CD4-positive, alpha-beta T cell treated with Interleukin-4 for 4 hours (primary cell): ENCODE data around the gene SLCO2A1.

Source experiments
- DNase-seq: peaks from one replicate; pipeline ENCODE4 v3.0.0-alpha.2; 2020

The SLCO2A1 gene

DNA sequence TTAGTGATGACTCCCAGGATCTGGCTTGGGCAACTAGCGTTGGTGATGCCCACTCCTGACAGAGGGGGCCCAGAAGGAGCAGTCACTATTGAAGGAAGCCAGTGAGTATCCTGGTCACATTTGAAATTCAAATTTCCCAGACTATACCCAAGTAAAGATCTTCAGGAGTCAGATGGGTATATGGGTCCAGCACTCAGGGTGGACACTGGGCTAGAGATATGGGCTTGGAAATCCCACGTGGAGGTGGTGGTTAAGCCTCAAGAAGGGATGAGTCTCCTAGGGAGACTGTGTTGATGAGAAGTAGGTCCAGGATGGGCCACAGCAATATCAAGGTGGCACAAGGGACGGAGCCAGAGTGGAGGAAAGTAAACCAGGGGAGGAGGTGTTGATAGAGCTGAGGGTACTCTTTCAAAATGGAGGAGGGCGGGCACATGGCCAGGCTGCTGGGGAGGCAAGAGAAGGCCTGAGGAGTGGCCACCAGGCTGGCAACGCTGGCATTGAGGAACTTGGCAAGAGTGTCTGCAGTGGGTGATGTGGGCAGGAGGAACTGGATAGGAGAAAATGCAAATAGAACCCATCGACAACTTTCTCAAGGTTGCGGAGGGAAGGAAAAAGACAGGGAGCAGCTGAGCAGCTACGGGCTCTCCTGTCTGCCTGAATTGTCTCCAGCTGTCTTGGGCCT lies 3.7 kb upstream of the SLCO2A1 start:
- DNase-seq = no peak

DNA sequence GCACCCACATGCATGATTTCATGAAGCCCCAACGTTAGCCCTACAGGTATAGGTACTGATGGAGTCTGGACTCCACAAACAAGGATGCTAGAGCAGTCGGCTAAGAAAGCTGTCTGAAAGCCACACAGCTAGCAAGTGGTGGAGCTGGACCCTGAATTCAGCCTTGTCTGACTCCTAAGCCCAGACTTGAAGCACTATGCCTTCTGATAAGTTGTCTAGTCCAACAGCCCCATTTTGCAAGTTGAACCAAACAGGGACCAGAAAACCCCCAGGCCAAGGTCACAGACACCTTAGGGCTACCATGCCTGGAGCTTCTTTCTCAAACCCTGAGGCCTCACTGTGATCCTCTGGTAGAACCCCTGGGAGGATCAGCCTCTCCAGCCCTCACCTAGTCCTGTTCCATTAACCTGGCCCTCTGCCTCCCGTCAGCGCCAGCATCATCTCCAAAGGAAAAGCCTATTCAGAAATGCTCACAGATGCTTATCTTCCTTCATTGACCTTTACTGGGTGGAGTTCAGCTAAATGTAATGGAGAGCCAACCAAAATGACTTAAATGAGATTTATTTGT lies 1.7 kb upstream of the SLCO2A1 start:
- DNase-seq = no peak

DNA sequence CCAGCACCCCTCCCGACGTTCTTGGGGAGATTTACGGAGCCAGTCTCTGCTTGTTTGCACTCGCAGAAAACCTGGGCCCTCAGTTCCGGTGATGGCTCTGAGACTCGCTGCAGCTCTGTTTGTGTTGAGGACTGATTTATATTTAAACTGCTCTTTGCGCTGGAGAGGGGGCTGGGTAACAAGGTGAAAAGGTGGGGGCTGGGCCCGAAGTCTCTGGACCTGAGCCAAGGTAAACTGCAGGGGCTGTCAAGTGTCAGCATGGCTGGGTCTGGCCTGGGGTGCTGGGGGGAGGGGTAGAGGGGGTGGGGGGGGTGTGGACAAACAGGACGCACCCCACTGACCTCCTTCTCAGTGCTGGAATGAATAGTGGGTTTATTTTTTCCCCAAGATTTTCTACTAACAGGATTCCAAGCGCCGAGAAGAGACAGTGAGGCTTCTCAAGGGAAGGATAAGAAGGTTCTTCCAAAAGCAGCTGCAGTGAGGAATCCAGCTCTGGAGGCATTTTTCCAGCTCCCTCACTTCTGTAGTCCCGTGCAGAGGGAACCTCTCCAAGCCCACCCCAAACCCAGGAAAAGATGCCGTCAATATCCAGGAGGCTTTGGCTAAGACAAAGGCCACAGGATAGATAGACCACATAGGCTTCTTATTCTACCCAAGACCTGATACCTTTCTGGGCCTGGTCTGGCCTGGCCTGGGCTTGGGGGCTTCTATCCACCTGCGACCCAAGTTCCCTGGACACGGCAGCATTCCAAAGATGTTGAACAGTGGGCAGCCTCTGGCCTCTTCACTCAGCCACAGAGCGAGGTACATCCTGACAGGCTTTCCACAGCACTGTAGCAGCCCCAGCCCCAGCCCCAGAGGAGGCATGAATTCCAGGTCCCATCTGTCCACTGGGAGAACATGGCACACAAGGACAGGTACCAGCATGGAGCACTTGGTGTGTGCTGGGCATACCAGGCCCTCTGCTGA lies 938 bp upstream of the SLCO2A1 start:
- DNase-seq = no peak

DNA sequence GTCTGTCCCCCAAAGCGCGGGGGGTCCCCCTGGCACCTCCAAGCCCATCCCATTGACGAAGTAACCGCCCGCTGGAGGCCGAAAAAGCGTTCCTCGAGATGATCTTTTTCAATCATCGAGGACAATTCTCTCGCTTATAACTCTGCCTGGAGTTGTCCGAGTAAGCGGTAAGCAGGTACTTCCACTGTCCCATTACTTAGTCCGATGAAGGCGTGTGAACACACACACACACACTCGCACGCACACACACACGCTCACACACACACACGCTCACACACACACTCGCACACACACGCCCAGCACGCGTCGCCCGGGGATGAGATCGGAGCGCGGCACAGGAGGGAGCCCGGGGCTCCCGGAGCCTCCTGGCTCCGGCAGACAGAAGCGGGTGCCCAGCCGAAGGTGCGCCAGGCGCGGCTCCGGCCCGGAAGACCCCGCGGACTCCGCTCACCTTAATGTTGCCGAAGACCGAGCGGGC lies 430 bp downstream of the SLCO2A1 start:
- DNase-seq = no peak

DNA sequence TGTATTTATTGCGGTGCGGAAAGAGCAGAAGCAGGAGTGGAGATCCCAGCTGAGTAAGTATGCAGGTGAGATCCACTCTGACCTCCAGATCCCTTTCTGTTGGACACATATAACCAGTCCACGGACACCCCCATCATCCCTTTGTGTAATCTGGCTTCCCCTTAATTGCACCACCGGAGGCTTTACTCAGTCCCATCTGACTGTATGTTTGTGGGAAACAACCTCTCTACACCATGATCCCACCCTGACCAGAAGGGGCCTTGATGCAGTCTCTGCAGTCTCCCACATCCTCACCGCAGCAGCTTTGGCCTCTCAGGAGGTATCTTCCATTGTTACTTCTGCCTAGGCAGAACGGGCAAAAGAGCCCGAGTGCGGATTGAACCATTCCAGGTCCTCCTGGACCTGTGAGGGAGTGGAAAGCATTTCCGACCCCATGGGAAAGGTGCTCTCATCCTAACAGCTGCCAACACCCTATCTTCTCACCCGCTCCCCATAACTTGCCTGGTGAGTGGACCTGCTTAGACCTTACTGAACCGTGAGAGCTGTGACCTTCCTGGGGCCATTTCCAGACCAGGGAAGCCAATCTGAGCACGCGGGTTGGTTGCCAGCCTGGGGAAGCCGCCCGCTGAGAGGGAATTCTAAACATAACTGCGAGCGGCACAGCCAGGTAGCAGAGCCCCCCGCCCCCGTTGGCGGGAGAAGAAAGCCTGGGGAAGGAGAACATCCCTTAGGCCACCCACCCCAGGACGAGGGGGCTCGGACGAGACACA lies 1.1 kb downstream of the SLCO2A1 start:
- DNase-seq = no peak

DNA sequence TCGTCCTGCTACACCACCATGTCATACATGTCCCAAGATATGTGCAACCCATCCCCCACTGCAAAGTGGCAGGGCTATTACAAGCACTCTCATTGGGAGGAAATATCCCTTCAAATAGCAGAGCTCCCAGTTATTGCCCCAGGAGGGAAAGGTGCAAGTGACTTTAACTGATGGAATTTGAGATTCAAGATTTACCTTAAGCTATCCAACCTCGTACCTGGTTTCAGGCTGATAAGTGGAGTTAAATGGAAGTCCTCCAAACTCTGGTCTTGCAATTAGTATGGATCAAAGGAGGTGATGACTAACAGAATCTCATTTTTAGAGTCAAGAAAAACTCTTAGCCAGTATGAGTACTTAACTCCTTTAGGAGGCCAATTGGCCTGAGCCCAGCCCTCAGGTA lies 2.1 kb downstream of the SLCO2A1 start:
- DNase-seq = no peak

DNA sequence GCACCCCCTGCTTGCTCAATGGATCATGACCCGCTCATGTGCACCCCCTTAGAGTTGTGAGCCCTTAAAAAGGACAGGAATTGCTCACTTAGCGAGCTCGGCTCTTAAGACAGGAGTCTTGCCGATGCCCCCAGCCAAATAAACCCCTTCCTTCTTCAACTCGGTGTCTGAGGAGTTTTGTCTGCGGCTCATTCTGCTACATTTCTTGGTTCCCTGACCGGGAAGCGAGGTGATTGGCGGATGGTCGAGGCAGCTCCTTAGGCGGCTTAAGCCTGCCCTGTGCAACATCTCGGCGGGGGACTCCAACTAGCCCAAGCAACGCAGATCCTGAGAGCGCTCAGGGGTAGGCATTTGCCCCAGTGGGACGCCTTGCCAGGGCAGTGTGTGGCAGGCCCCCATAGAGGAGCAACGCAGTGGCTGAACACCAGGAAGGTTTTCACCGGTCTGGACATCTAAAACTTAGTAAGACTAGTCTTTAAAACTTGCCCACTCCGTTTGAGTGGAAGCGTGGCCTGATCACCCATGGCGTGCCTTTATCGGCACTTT lies 9.5 kb downstream of the SLCO2A1 start:
- no peak for DNase-seq

DNA sequence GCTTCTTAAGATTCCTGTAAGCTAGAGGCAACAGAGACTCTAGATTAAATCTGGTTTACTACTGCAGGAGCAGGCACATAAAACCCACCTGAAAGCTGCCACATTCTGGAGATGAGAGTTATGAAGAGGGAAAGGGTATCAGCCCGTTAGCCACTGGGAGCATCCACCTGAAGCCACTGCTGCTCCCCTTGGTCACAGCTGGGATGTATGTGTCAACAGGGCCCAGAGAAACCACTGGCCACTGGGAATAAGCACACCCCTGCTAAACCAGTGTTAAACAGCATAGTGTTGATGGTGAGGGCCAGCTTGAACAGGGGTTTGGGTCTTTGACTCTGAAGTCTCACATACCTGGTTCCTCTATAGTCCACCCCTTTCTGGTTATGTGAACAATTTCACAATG lies 10.9 kb downstream of the SLCO2A1 start:
- no peak for DNase-seq

DNA sequence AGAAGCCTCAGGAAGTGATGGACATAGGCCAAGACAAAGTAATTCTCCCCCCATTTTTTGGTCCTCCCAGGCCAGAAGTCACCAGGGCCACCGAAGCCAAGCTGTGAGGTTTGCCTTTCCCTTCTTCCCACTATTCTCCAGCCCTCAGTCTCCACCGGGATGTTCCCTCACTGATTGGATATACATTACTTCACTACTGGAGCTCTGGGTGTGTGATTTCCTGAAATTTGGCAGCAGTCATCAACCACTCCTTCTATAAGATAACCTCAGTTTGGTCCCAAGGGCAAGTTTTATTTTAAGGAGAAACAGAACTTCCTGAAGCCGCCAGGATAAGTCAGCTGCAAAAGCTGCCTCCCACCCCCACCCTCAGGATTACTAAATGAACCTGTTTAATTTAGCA lies 11.3 kb downstream of the SLCO2A1 start:
- no peak for DNase-seq

DNA sequence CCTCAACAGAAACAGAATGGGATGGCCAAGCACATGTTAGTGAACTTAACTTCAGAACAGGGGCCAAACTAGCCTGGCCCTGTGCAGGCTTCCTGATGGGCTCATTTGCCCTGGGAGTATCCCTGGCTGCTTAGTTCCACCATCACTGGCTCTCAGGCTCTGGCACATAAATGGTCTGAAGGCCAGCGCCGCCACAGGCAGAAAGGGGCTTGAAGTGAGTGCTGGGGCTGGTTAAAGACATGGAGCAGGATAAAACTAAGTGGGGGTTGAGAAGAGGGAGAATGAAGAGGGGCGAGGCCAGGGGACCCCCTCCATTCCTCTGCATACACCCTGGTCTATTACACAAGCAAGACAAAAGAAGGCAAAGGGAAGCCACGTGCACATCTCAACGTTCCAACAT lies 12.2 kb downstream of the SLCO2A1 start:
- no peak for DNase-seq

DNA sequence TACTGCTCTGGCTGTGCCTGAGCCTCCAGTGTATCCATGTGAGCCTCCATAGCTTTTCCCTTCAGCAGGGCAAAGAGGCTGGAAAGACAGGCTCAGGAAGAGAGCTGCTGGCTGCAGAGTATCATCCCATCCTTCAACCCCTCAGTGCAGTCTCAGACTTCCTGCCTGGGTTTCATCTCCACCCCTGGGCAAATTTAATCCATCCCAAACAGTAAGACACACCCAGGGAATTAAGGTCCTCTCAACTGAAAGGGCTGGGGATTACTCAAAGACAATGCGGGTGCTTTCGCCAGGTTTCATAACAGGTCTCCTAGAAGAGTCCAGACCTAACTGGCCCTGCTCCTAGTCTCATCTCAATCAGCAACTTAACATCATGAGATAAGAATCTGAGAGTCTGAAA lies 15.5 kb downstream of the SLCO2A1 start:
- DNase-seq = no peak

DNA sequence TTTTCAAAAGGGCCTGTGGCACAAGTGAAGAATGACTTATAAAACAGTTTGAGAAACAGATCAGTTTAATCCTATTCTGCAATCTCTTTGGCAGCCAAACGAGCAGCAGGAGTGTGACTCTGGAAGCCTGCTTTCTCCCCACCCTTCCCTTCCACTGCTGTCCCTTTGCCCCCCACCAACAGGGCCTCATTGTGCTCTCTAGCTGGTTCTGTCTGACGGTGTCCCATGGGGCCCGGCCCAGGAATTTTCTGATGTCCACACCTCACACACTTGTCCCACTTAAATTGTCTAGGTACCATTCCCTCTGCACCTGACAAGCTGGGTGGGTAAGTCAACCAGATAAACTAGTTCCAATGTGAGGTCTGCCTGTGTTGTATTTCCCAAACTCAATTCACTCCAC lies 16.4 kb downstream of the SLCO2A1 start:
- DNase-seq = no peak

DNA sequence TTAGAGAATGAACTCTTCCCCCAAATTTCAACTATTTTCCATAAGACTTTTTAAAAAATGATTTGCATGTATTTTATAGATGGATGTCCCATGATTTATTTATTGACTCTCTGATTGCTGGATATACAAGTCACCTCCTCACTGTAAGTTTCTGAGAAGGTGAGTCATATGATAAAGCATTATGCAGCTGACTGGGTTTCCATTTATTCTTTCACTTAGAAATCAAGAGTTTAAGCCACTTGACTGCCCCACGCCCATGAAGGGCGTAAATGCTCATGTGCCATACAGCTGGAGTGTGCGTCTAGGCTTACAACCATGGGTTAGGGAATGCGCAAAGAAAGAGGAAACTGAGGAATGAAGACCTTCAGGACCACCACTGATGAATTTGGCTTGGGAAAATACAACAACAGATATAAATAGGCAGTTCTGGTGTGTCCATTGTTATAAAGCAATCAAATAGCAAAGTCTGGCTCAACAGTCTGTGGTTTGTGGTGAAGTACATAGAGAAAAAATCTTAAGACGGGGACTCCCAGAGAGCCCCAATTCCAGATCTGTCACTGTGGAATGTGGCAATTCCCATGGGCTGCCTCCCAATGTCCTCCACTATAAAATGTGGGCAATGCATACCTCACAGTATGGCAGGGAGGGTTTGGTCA lies 20.3 kb downstream of the SLCO2A1 start:
- no peak for DNase-seq

DNA sequence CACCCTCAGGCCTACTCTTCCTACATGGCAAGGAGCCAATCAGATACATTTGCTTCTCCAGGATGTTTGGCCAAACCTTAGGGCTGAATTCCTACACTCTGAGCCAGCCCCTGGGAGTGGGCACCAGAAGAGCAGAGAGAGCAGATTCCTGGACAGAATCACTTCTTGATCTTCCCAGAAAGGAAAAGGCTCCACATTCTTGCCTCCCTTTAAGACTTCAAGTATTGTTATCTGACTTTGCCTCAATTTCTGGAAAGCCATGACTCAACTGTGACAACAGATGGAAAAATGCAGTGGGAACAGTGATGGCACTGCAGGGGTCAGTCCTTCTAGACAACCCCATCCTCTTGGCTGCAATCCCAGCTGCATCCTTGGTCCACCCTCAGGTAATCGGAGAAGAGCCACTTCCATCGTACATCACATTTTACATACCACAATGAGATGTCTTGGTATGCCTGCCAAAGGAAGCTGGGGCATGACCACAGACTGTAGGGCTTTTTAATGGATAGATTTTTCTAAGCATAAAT lies 21.0 kb downstream of the SLCO2A1 start:
- no peak for DNase-seq

DNA sequence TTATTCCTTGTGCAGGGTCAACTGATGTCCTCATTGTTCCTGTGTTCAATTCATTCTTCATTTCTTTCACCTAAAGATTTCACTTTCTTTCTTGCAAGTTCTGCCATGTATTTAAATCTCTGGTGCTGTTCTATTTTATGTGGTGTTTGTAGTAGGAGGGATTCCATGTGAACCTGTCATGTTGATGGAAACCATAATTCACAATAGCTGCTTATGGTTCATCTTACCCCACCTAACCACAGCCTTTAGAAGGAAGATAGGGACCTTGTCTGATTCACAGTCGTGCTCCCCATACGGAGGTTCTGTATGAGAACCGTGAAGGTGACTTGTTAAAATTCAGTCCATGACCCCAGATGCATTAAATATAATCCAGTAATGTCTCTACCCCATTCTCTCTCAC lies 21.9 kb downstream of the SLCO2A1 start:
- DNase-seq = no peak

DNA sequence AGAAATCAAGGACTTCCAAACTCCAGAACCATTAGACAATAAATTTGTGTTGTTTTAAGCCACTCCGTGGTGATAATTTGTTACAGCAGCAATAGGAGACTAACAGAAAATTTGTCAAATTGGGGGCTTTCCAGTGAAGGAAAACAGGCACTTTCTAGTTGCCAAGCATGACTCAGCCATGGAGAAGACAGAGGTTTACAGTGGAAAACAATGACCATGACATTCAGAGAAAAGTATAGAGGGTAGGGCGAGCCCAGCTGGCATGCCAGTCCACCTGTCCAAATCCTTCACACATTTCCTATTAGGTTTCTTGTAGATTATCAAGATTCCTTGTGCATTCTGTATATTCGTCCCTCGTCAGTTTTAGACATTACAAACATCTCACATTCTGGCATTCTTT lies 24.9 kb downstream of the SLCO2A1 start:
- DNase-seq = no peak

DNA sequence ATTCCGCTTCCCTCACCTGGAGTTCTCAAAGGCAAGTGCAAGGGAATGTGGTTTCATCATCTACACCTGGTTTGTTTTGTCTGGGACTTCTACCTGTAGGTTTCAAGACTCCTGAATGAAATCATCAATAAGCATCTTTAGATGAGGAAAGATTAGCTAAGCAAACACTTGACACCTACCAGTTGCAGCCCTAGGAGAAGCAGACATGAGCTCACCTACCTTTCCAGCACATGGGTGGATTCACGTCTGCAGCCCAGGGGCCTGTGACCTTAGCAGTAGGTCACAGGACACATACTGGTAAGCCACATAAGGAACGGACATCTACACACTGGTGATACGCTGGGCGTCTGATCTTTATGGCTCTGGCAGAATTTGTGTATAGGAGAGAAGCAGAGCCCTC lies 26.7 kb downstream of the SLCO2A1 start:
- DNase-seq = no peak

DNA sequence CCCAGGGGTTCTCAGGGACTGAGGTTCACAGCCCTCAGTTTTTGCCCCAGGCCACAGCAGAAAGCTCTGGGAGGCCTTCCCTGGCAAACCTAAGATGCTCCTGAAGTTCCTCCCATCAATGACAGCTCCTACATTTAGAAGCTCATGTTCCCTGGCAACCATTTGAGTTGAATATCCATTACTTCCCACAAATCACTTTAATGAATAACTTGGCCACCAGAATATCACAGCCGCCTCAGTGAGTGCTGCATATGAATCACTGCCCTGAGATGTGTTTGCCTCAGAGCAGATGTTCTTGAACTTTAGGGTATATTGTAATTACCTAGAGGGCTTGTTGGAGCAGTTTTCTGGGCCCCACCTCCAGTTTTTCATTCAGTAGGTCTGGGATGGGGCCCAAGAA lies 27.4 kb downstream of the SLCO2A1 start:
- no peak for DNase-seq

DNA sequence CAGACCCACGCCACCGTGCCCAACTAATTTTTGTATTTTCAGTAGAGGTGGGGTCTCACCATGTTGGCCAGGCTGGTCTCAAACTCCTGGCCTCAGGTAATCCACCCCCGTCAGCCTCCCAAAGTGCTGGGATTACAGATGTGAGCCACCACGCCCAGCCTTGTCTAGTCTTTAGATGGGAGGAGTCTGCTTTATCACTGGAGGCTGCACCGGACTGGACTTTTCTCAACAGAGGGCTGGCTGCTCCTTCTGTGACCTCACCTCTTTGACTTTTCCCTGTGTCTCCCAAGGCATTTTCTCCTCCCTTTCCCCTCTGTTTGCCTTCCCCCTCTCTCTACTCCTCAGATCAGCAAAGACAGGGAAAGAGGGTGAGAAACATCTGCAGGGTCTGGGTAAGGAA lies 28.5 kb downstream of the SLCO2A1 start:
- no peak for DNase-seq

DNA sequence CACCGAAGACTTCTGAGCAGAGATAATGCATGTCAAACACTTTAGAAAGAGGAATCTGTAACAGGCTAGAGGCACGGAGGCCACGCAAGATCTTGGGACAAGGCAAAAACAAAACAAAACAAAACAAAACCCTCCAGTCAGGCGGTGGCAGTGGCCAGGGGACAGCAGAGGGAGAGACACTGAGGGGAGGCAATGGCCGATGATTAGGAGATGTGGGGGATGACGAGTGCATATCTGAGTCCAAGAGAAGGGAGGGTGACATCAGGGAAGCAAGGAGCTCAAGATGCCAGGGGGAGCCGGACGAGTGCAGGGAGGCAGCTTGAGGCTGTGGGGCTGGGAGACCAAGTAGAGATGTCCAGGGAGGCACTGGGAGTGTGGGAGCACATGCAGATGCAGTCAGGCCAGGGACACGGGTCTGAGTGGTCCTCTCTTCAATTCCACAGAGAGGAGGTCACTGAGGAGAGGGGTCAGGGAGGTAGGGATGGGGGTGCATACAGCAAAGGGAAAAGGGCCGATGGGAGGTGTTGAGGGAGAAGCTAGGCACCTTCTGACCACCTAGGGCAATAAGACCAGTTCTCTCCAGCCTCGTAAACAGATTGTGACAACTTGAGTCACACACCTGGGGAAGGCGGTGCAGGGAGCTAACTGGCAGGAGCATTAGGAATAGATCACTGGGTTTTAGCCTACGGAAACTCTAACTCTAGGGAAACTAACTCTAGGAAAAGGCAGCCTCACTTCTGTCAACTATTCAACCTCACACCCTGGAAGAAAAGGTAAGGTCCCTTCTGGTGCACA lies 29.6 kb downstream of the SLCO2A1 start:
- no peak for DNase-seq

DNA sequence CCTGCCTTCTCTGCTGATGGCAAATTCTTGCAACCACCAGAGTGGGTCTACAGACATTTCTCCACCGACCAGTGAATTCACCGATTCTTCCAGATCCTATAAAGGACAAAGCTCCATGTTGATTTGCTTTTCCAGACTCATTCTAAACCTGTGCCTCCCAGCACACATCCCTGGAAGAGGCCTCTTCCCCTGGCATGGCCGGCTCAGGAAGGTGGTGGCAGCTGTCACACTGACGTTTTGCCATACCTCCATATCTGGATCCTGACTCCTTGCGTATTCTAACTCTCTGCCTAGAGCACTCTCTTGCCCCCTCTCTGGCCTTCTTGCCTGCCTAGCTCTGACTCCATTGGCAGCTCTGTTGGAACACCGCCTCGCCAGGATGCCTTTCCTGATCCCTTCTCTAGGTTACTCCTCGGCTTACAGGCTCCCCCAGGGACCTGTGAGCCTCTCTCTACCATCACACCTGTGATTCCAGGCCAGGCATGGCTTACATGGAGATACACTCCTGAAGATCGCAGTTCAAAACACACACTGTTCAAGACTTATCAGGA lies 31.0 kb downstream of the SLCO2A1 start:
- DNase-seq = no peak
